ENCODE results near the gene WNT1. TPM values are rescaled to one million over a fixed set of nuclear protein-coding genes. Genes with fewer than 3 reads are reported as not detected.

The WNT1 gene
- total and polyA plus RNA-seq, 9 of the 15 experiments (the other 6 are each of a cell fraction or from before 2014, with no cell fraction given): not detected

- no peak for TF ChIP-seq ZNF57 (CRISPR knock-in tag; IDR thresholded peaks at IDR 0.05)
- no peak for TF ChIP-seq RBFOX2 (IDR thresholded peaks at IDR 0.05; ENCODE audit: low read depth, low read length)
- no peak for TF ChIP-seq ZNF316 (IDR thresholded peaks at IDR 0.05)
- no peak for TF ChIP-seq PTRF (tag; IDR thresholded peaks at IDR 0.05)
- TF ChIP-seq, protein P1, sequence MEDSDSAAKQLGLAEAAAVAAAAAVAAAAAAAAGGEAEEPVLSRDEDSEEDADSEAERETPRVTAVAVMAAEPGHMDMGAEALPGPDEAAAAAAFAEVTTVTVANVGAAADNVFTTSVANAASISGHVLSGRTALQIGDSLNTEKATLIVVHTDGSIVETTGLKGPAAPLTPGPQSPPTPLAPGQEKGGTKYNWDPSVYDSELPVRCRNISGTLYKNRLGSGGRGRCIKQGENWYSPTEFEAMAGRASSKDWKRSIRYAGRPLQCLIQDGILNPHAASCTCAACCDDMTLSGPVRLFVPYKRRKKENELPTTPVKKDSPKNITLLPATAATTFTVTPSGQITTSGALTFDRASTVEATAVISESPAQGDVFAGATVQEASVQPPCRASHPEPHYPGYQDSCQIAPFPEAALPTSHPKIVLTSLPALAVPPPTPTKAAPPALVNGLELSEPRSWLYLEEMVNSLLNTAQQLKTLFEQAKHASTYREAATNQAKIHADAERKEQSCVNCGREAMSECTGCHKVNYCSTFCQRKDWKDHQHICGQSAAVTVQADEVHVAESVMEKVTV (CRISPR knock-in tag; IDR thresholded peaks at IDR 0.05): no peak
- no peak for TF ChIP-seq SMAD3 (CRISPR knock-in tag; conservative IDR thresholded peaks at IDR 0.05)
- TF ChIP-seq CHD7 (IDR thresholded peaks at IDR 0.05; ENCODE audit: low read depth, low read length): no peak
- no peak for TF ChIP-seq NELFE (IDR thresholded peaks at IDR 0.05; ENCODE audit: insufficient read depth, insufficient read length)
- TF ChIP-seq U2AF2 (optimal IDR thresholded peaks at IDR 0.05; ENCODE audit: low read depth, low read length): no peak
- TF ChIP-seq TAL1 (IDR thresholded peaks at IDR 0.05): no peak
These were observed 32.1 kb downstream of the WNT1 start (continued) for GRCh38 chr12:49010092-49010668.

Measured in K562 (cell line).